B cell (primary cell): ENCODE data around the gene PRPS1L1. TPM values are rescaled to one million over a fixed set of nuclear protein-coding genes. Genes with fewer than 3 reads are reported as not detected.

ENCODE experiments used
- ATAC-seq: fragments of 200-7000 bp; cut with Tn5 transposase; one replicate; pipeline ENCODE4 v1.10.0; 2021; ENCODE audit warnings: low read depth, mild to moderate bottlenecking, moderate number of reproducible peaks, moderate library complexity
- CTCF ChIA-PET: fragments of 350-600 bp; sonication (Branson Sonifier 250); formaldehyde crosslinking; loops from one replicate; lab custom pipeline; 2021; ENCODE audit warnings: antibody characterized with exemption, inconsistent platforms; lab: Charles Lee
- POLR2A ChIA-PET: fragments of 350-600 bp; sonication (Branson Sonifier 250); formaldehyde crosslinking; loops from one replicate; lab custom pipeline; 2021; ENCODE audit warnings: antibody characterized with exemption; lab: Charles Lee
- DNase-seq: peaks from one replicate; pipeline ENCODE4 v3.0.0; 2013
- H2AFZ ChIP-seq: 2 replicates; pipeline ENCODE4 v1.6.1; 2012; ENCODE audit warnings: mild to moderate bottlenecking, low read depth, low read length; ENCODE audit not compliant: insufficient read depth, poor library complexity, severe bottlenecking
- H3K27ac ChIP-seq, 2 donors: 1 replicate in 1 of 2; 2 replicates in 1 of 2; pipeline ENCODE4 v1.5.1; 2012 to 2013; ENCODE audit warnings: low read length in 2 of 2, mild to moderate bottlenecking in 2 of 2, moderate library complexity in 1 of 2
- H3K27me3 ChIP-seq, 4 experiments: fragments of 200-600 bp in 1 of 4; sonication (generic) in 1 of 4; replicated peaks in 1 of 4; 1 replicate in 2 of 4; 2 replicates in 2 of 4; pipeline versions ENCODE4 v1.6.1 to v1.7.0; 2013 to 2016; ENCODE audit warnings: low read length in 3 of 4, mild to moderate bottlenecking in 2 of 4, mixed read lengths in 1 of 4, moderate library complexity in 1 of 4; ENCODE audit not compliant: insufficient read depth in 4 of 4, control insufficient read depth in 3 of 4; ENCODE audit errors: control extremely low read depth in 1 of 4
- H3K36me3 ChIP-seq, 2 experiments: replicated peaks in 1 of 2; 1 replicate in 1 of 2; 2 replicates in 1 of 2; pipeline versions ENCODE4 v1.6.1 to v1.7.1; 2013; ENCODE audit warnings: low read length in 1 of 2; ENCODE audit not compliant: insufficient read depth in 2 of 2, control insufficient read depth in 1 of 2; ENCODE audit errors: control extremely low read depth in 1 of 2, extremely low read depth in 1 of 2
- H3K4me1 ChIP-seq, 2 donors: fragments of 200-600 bp in 1 of 2; sonication (generic) in 1 of 2; 1 replicate in 1 of 2; 2 replicates in 1 of 2; pipeline versions ENCODE4 v1.5.1 to v1.6.1; 2013 to 2017; ENCODE audit warnings: low read length in 2 of 2; ENCODE audit not compliant: control insufficient read depth in 2 of 2, insufficient read depth in 2 of 2
- H3K4me2 ChIP-seq: replicated peaks from 2 replicates; pipeline ENCODE3; 2012; ENCODE audit warnings: mild to moderate bottlenecking, low read depth, low read length; ENCODE audit not compliant: poor library complexity, severe bottlenecking
- H3K4me3 ChIP-seq, 5 experiments: fragments of 200-600 bp in 1 of 5; sonication (generic) in 1 of 5; 1 replicate in 3 of 5; 2 replicates in 2 of 5; pipeline versions ENCODE4 v1.5.1 to v1.7.0; 2011 to 2016; ENCODE audit warnings: low read length in 4 of 5, mild to moderate bottlenecking in 4 of 5, low read depth in 2 of 5, control low read depth in 1 of 5, moderate library complexity in 1 of 5; ENCODE audit not compliant: insufficient read depth in 1 of 5; ENCODE audit errors: control extremely low read depth in 1 of 5, extremely low read depth in 1 of 5
- H3K79me2 ChIP-seq: fragments of 200-600 bp; sonication (generic); one replicate; pipeline ENCODE4 v1.6.0; 2016; ENCODE audit warnings: low read length; ENCODE audit not compliant: control insufficient read depth, insufficient read depth
- H3K9ac ChIP-seq: fragments of 200-600 bp; sonication (generic); 2 replicates; pipeline ENCODE4 v1.6.1; 2017; ENCODE audit warnings: mild to moderate bottlenecking, low read length, moderate library complexity
- H3K9me3 ChIP-seq, 3 donors: one replicate each; pipeline versions ENCODE4 v1.6.1 to v1.7.1; 2013; ENCODE audit warnings: low read length in 2 of 3; ENCODE audit not compliant: control insufficient read depth in 2 of 3, insufficient read depth in 1 of 3; ENCODE audit errors: control extremely low read depth in 1 of 3
- H4K20me1 ChIP-seq: 2 replicates; pipeline ENCODE4 v1.6.0; 2012; ENCODE audit warnings: mild to moderate bottlenecking, low read length; ENCODE audit not compliant: insufficient read depth, control insufficient read depth, poor library complexity, severe bottlenecking
- H3K27ac Mint-ChIP-seq: one replicate; pipeline ENCODE4 v1.8.0; 2021; ENCODE audit warnings: mixed read lengths
- H3K27me3 Mint-ChIP-seq: one replicate; pipeline ENCODE4 v1.8.0; 2021; ENCODE audit warnings: mixed read lengths
- H3K4me1 Mint-ChIP-seq: one replicate; pipeline ENCODE4 v1.8.0; 2021; ENCODE audit warnings: mixed read lengths
- H3K4me3 Mint-ChIP-seq: one replicate; pipeline ENCODE4 v1.8.0; 2021; ENCODE audit warnings: mixed read lengths
- H3K9me3 Mint-ChIP-seq: one replicate; pipeline ENCODE4 v1.8.0; 2022; ENCODE audit warnings: mixed read lengths; ENCODE audit not compliant: insufficient read depth
- CTCF ChIP-seq: fragments of 200-600 bp; IDR thresholded peaks from one replicate; pipeline ENCODE4 v1.8.0; 2022; ENCODE audit warnings: antibody characterized with exemption, mild to moderate bottlenecking
- EZH2 ChIP-seq: IDR thresholded peaks from 2 replicates; pipeline ENCODE4 v1.6.1; 2012; ENCODE audit warnings: borderline replicate concordance, low read depth, mild to moderate bottlenecking, moderate library complexity, low read length; ENCODE audit not compliant: insufficient read depth, poor library complexity, severe bottlenecking
- WGBS: methylation state at CpG from one replicate; pipeline ENCODE4 v1.1.5; 2013; ENCODE audit warnings: missing lambda C conversion rate; ENCODE audit not compliant: insufficient coverage; 5-methylcytosine and 5-hydroxymethylcytosine counted together
- intact Hi-C: fragments of 100-400 bp; cut with micrococcal nuclease; formaldehyde crosslinking; loops from one replicate; pipeline ENCODE4 v1.10.0; 2022
- polyA plus RNA-seq: library from polyadenylated mRNA; depleted of rRNA; stranded (reverse); fragments of >200 nt; gene quantifications from 2 replicates; pipeline ENCODE4 v1.2.3, GENCODE V29; 2012
- total RNA-seq, 2 donors: library from RNA; stranded (reverse); fragments of 120-200 nt in 1 of 2; gene quantifications; 1 replicate in 1 of 2; 2 replicates in 1 of 2; pipeline versions ENCODE4 v1.2.3 to v1.2.4, GENCODE V29; 2013 to 2022

Gene PRPS1L1
- total and polyA plus RNA-seq, 2 donors (not counting 1 experiment from before 2014, with no cell fraction given), result not detected

- H3K4me2 ChIP-seq, result no peak overlapping the region
- 97% methylated on average over 3 of the region's 5 CpGs for WGBS
- H3K4me1 ChIP-seq, result no peaks in the 10 kb centered on the region
- Mint-ChIP-seq H3K9me3 (no peaks in the 10 kb centered on the region), H3K4me3 (no peak overlapping the region), H3K4me1 (no peaks in the 10 kb centered on the region), H3K27ac (no peak overlapping the region), H3K27me3 (peaks cover 13% of the 10 kb centered on the region)
- H2AFZ ChIP-seq, result no peak overlapping the region
- TF ChIP-seq CTCF (no peak), EZH2 (no peak)
- intact Hi-C loops, result no loop called here
- H3K4me3 ChIP-seq, result no peak overlapping the region
- no peaks in the 10 kb centered on the region for H3K36me3 ChIP-seq
- no peaks in the 10 kb centered on the region for H3K27me3 ChIP-seq
- DNase-seq (no peak), ATAC-seq (no peak)
- no peaks in the 10 kb centered on the region for H3K9me3 ChIP-seq
- CTCF ChIA-PET, result no interaction called here
- no peak overlapping the region for H3K9ac ChIP-seq
- H3K27ac ChIP-seq, result no peak overlapping the region
- H4K20me1 ChIP-seq, result no peaks in the 10 kb centered on the region
- H3K79me2 ChIP-seq, result no peaks in the 10 kb centered on the region
- POLR2A ChIA-PET, result interaction anchor here (0.6 kb wide), 1 partner anchor 125 kb away, joined by 3 read pairs; no protein-coding TSS in a partner anchor
Measured at GRCh38 chr7:17989546-17989945, 38.1 kb downstream of the PRPS1L1 start.

- no peak overlapping the region for H2AFZ ChIP-seq
- Mint-ChIP-seq H3K4me1 (no peaks in the 10 kb centered on the region), H3K4me3 (no peak overlapping the region), H3K27me3 (peaks cover 13% of the 10 kb centered on the region), H3K9me3 (no peaks in the 10 kb centered on the region), H3K27ac (no peak overlapping the region)
- no peaks in the 10 kb centered on the region for H3K4me1 ChIP-seq
- POLR2A ChIA-PET, result interaction anchor here (0.6 kb wide), 1 partner anchor 126 kb away, joined by 3 read pairs; no protein-coding TSS in a partner anchor
- H3K27ac ChIP-seq, result no peak overlapping the region
- no peak for TF ChIP-seq EZH2
- TF ChIP-seq CTCF, result no peak
- no peak overlapping the region for H3K4me2 ChIP-seq
- no peaks in the 10 kb centered on the region for H3K9me3 ChIP-seq
- intact Hi-C loops, result no loop called here
- DNase-seq (no peak), ATAC-seq (no peak)
- no peaks in the 10 kb centered on the region for H3K36me3 ChIP-seq
- CTCF ChIA-PET, result no interaction called here
- H3K79me2 ChIP-seq, result no peaks in the 10 kb centered on the region
- no peak overlapping the region for H3K4me3 ChIP-seq
- H3K9ac ChIP-seq, result no peak overlapping the region
- WGBS, result 100% methylated on average over 5 of the region's 6 CpGs
- H4K20me1 ChIP-seq, result no peaks in the 10 kb centered on the region
- no peaks in the 10 kb centered on the region for H3K27me3 ChIP-seq
Measured at GRCh38 chr7:17988858-17989257, 38.8 kb downstream of the PRPS1L1 start.
